Activated B cell treated with CpG ODN at 0.5 μM for 24 hours (primary cell): ENCODE results near the gene SH3RF1. TPM values are rescaled to one million over a fixed set of nuclear protein-coding genes. Genes with fewer than 3 reads are reported as not detected.

ENCODE experiments used
- ATAC-seq: fragments of 200-7000 bp; cut with Tn5 transposase; one replicate; pipeline ENCODE4 v1.10.0; 2021; ENCODE audit warnings: low read depth, mild to moderate bottlenecking, moderate library complexity
- CTCF ChIA-PET: fragments of 350-600 bp; sonication (Branson Sonifier 250); formaldehyde crosslinking; loops from one replicate; lab custom pipeline; 2021; ENCODE audit warnings: antibody characterized with exemption; lab: Charles Lee
- POLR2A ChIA-PET: fragments of 350-600 bp; sonication (Branson Sonifier 250); formaldehyde crosslinking; loops from one replicate; lab custom pipeline; 2021; ENCODE audit warnings: antibody characterized with exemption; lab: Charles Lee
- DNase-seq: peaks from one replicate; pipeline ENCODE4 v3.0.0; 2022
- H3K27ac Mint-ChIP-seq: one replicate; pipeline ENCODE4 v1.8.0; 2020; ENCODE audit warnings: mixed read lengths
- H3K27me3 Mint-ChIP-seq: one replicate; pipeline ENCODE4 v1.8.0; 2021; ENCODE audit warnings: mixed read lengths
- H3K36me3 Mint-ChIP-seq: one replicate; pipeline ENCODE4 v1.8.0; 2021; ENCODE audit warnings: low read depth, mixed read lengths
- H3K4me1 Mint-ChIP-seq: one replicate; pipeline ENCODE4 v1.8.0; 2021; ENCODE audit warnings: mixed read lengths
- H3K4me3 Mint-ChIP-seq: one replicate; pipeline ENCODE4 v1.8.0; 2020; ENCODE audit warnings: mild to moderate bottlenecking, mixed read lengths
- H3K9me3 Mint-ChIP-seq: one replicate; pipeline ENCODE4 v1.8.0; 2020; ENCODE audit warnings: mixed read lengths
- intact Hi-C: fragments of 100-400 bp; cut with micrococcal nuclease; formaldehyde crosslinking; loops from one replicate; pipeline ENCODE4 v1.15.1; 2024
- total RNA-seq: library from RNA; stranded (reverse); gene quantifications from 2 replicates; pipeline ENCODE4 v1.2.3, GENCODE V29; 2022
- TF ChIP-seq, protein P1 (sequence below): fragments of 200-600 bp; IDR thresholded peaks from one replicate; pipeline ENCODE4 v1.8.0; 2022; ENCODE audit warnings: antibody characterized with exemption, mild to moderate bottlenecking

SH3RF1 gene
- total RNA-seq, 1 donor from 2014 or later = 7.1 TPM

DNA sequence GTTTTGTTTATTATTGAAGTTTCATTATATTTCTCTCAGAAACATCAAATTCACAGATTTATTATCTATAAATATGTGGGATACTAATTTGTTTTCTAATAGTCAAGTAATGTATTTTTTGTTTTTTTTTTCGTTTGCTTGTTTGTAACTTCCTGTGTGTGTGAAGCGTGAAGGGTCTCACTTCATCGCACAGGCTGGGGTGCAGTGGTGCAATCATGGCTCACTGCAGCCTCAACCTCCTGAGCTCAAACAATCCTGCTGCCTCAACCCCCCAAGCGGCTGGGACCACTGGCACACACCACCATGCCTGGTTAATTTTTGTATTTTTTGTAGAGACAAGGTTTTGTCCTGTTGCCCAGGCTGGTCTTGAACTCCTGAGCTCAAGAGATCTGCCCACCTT is 55.1 kb downstream of the SH3RF1 start:
- Mint-ChIP-seq H3K9me3 (peaks cover 17% of the 10 kb centered on the region), H3K27ac (peak overlapping the region; percentile 64), H3K4me3 (no peak overlapping the region), H3K36me3 (peaks cover 9% of the 10 kb centered on the region), H3K4me1 (peaks cover 39% of the 10 kb centered on the region), H3K27me3 (no peaks in the 10 kb centered on the region)
- DNase-seq = no peak
- TF ChIP-seq, protein P1, sequence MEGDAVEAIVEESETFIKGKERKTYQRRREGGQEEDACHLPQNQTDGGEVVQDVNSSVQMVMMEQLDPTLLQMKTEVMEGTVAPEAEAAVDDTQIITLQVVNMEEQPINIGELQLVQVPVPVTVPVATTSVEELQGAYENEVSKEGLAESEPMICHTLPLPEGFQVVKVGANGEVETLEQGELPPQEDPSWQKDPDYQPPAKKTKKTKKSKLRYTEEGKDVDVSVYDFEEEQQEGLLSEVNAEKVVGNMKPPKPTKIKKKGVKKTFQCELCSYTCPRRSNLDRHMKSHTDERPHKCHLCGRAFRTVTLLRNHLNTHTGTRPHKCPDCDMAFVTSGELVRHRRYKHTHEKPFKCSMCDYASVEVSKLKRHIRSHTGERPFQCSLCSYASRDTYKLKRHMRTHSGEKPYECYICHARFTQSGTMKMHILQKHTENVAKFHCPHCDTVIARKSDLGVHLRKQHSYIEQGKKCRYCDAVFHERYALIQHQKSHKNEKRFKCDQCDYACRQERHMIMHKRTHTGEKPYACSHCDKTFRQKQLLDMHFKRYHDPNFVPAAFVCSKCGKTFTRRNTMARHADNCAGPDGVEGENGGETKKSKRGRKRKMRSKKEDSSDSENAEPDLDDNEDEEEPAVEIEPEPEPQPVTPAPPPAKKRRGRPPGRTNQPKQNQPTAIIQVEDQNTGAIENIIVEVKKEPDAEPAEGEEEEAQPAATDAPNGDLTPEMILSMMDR = no peak
- CTCF ChIA-PET = no interaction called here
- ATAC-seq = peak; percentile 19
- intact Hi-C loops = loop anchor here (10.0 kb wide), 1 partner anchor 901 kb away; the partner anchor contains the start of gene DDX60
- POLR2A ChIA-PET = no interaction called here

DNA sequence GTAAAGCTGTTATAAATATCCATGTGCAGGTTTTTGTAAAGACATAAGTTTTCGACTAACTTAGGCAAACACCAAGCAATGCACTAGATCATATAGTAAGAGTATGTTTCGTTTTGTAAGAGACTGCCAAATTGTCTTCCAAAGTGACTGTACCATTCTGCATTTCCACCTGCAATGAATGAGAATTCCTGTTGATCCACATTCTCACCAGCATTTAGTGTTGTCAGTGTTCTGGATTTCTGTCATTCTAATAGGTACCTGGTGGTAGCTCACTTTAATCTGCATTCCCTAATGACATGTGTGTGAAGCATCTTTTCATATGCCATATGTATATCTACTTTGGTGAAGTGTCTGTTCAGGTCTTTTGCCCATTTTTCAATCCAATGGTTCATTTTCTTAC is 57.8 kb downstream of the SH3RF1 start:
- ChIA-PET CTCF (no interaction called here), POLR2A (no interaction called here)
- ATAC-seq (no peak), DNase-seq (no peak)
- Mint-ChIP-seq H3K27me3 (no peaks in the 10 kb centered on the region), H3K36me3 (peaks cover 9% of the 10 kb centered on the region), H3K4me1 (peaks cover 62% of the 10 kb centered on the region), H3K9me3 (peaks cover 20% of the 10 kb centered on the region), H3K4me3 (no peak overlapping the region), H3K27ac (peak overlapping the region; percentile 68)
- TF ChIP-seq, protein P1 = no peak
- intact Hi-C loops = loop anchor here (5.0 to 10.0 kb wide), 2 partner anchors 39 to 898 kb away; partner anchors contain the start of gene DDX60

DNA sequence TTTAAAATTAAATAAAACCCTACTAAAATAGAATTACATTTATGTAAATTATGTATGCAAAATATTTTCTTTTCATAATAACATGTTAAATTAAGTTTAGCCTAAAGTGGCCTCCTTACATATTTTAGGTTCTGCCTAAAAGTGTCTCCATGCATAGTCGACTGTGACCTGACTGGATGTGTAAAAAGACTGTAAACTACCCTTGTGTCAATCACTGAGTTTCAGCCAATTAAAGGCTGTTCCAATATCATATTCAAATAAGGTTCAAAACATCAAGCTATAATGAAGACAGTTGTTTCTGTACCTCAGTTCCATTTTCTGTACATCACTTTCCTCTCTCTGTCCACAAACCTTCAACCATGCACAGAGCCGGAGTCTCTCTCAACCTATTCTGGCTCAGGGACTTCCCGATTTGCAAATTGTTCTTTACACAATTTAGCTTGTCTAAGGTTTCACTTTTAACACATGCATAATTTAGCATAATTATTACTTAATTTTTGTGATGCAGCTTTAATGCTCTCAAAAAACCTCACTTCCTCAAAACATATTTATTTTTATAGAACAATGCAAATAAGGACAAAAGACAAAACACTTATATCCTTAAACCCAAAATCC is 60.1 kb downstream of the SH3RF1 start:
- DNase-seq (no peak), ATAC-seq (peak; percentile 88)
- ChIA-PET POLR2A (interaction anchor here (1.1 to 1.8 kb wide), 4 partner anchors 201 to 271 kb away, joined by 3 to 28 read pairs (median 6); partner anchors contain the start of gene CBR4), CTCF (no interaction called here)
- no peaks in the 10 kb centered on the region for H3K27me3 Mint-ChIP-seq
- TF ChIP-seq, protein P1 = no peak
- peak overlapping the region; percentile 89 for H3K27ac Mint-ChIP-seq
- intact Hi-C loops = loop anchor here (1.0 to 10.0 kb wide), 9 partner anchors 42 to 896 kb away; partner anchors contain the start of genes CBR4, CLCN3, DDX60 and MFAP3L
- H3K9me3 Mint-ChIP-seq = peaks cover 20% of the 10 kb centered on the region
- H3K4me1 Mint-ChIP-seq = peaks cover 53% of the 10 kb centered on the region
- H3K4me3 Mint-ChIP-seq = peak overlapping the region; percentile 67
- peaks cover 9% of the 10 kb centered on the region for H3K36me3 Mint-ChIP-seq

DNA sequence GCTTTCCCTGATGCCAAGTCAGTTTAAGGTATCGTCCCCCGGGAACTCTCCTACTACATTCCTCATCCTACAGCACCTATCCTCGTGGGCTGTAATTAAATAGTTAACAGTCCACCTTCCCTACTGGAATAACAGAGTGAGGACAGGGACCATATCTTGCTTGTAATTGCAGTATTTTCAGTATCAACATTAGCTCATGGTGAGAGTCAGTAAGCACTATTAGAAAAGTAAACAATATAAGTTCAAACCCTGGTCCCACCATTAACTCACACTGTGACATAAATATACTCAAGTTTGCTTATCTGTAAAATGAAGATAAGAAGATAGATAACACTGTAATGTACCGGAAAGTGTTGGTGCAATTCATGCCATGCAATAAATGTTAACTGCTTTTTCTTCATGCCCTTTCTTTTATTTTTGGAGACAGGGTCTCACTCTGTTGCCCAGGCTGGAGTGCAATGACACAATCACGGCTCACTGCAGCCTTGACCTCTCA is 61.3 kb downstream of the SH3RF1 start:
- CTCF ChIA-PET = no interaction called here
- ATAC-seq (no peak), DNase-seq (no peak)
- TF ChIP-seq, protein P1 = no peak
- H3K9me3 Mint-ChIP-seq = peaks cover 19% of the 10 kb centered on the region
- peaks cover 42% of the 10 kb centered on the region for H3K4me1 Mint-ChIP-seq
- POLR2A ChIA-PET = no interaction called here
- H3K27me3 Mint-ChIP-seq = no peaks in the 10 kb centered on the region
- peak overlapping the region; percentile 59 for H3K27ac Mint-ChIP-seq
- H3K4me3 Mint-ChIP-seq = no peak overlapping the region
- intact Hi-C loops = no loop called here
- H3K36me3 Mint-ChIP-seq = peaks cover 9% of the 10 kb centered on the region

DNA sequence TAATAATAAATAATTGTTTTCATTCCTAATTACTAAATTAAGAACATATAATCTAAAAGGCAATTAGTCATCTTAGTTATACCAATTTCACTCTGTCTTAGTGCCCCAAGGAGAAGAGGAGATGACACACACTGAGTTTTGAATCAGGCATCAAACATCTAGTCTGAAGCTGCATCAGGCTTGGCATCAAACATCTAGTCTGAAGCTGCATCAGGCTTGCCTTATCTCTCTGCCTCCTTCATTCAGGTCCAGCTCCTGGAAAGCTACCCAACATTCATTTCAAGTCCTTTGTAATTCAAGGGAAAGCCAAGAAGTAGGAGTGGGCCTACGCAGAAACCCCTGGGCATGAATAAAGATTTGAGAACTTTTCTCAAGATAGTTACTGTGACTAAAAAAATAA is 62.2 kb downstream of the SH3RF1 start:
- ChIA-PET POLR2A (no interaction called here), CTCF (no interaction called here)
- no peak for ATAC-seq
- TF ChIP-seq, protein P1 = no peak
- peaks cover 10% of the 10 kb centered on the region for H3K9me3 Mint-ChIP-seq
- H3K36me3 Mint-ChIP-seq = peaks cover 6% of the 10 kb centered on the region
- intact Hi-C loops = no loop called here
- peak overlapping the region; percentile 24 for H3K27ac Mint-ChIP-seq
- H3K4me3 Mint-ChIP-seq = no peak overlapping the region
- DNase-seq = no peak
- H3K27me3 Mint-ChIP-seq = no peaks in the 10 kb centered on the region
- H3K4me1 Mint-ChIP-seq = peaks cover 38% of the 10 kb centered on the region
